ENCODE measurements around the gene ZNF511. TPM values are rescaled to one million over a fixed set of nuclear protein-coding genes. Genes with fewer than 3 reads are reported as not detected.

The ZNF511 gene
- total RNA-seq, 1 experiment from 2014 or later: 44.7 TPM

DNA sequence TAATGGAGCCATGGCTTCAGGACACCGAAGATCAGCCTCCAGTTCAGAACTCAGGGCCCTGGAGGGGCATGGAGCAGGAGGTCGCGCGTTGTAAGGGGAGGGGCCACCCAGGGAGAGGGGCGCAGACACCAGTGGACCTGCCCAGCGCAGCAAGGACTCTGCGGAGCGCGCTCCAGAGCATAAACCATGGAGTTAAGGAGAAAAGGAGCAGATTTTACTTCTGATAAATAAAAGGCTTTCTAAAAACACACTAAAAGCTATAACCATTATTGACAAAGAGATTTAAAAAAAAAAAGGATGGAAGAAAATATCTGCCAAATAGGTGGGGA is 17.5 kb downstream of the ZNF511 start:
- Histone ChIP-seq H3K27ac (no peak overlapping the region), H3K27me3 (ENCODE audit: insufficient read depth, low read depth) (no peaks in the 10 kb centered on the region; the same call in 1 of the 2 replicates), H3K4me2 (no peak overlapping the region), H3K79me2 (ENCODE audit: low read depth) (no peaks in the 10 kb centered on the region), H3K4me1 (replicated peaks; ENCODE audit: insufficient read depth) (no peaks in the 10 kb centered on the region), H3K9me2 (ENCODE audit: insufficient read depth) (no peaks in the 10 kb centered on the region), H4K20me1 (ENCODE audit: insufficient read depth) (no peaks in the 10 kb centered on the region), H3F3A (ENCODE audit: insufficient read depth, low read depth) (no peaks in the 10 kb centered on the region), H3K9me3 (ENCODE audit: insufficient read depth, low read depth) (no peaks in the 10 kb centered on the region), H2AFZ (no peak overlapping the region), H3K4me3 (no peak overlapping the region), H3K36me3 (ENCODE audit: low read depth) (no peaks in the 10 kb centered on the region)
- BruUV-seq (replicated peaks): no TSS peak
- no peak for DNase-seq
- intact Hi-C loops (cut with micrococcal nuclease; ENCODE audit: unreplicated experiment): loop anchor here (10.0 kb wide), 3 partner anchors 69 to 421 kb away; partner anchors contain the start of genes CYP2E1 and MTG1
- TF ChIP-seq, protein P1, sequence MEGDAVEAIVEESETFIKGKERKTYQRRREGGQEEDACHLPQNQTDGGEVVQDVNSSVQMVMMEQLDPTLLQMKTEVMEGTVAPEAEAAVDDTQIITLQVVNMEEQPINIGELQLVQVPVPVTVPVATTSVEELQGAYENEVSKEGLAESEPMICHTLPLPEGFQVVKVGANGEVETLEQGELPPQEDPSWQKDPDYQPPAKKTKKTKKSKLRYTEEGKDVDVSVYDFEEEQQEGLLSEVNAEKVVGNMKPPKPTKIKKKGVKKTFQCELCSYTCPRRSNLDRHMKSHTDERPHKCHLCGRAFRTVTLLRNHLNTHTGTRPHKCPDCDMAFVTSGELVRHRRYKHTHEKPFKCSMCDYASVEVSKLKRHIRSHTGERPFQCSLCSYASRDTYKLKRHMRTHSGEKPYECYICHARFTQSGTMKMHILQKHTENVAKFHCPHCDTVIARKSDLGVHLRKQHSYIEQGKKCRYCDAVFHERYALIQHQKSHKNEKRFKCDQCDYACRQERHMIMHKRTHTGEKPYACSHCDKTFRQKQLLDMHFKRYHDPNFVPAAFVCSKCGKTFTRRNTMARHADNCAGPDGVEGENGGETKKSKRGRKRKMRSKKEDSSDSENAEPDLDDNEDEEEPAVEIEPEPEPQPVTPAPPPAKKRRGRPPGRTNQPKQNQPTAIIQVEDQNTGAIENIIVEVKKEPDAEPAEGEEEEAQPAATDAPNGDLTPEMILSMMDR (conservative IDR thresholded peaks at IDR 0.05): no peak
- POLR2A ChIA-PET (ENCODE audit: unreplicated experiment): no interaction called here
- CTCF ChIA-PET: interaction anchor here (0.6 kb wide), 1 partner anchor 130 kb away, joined by 4 read pairs; no protein-coding TSS in a partner anchor

DNA sequence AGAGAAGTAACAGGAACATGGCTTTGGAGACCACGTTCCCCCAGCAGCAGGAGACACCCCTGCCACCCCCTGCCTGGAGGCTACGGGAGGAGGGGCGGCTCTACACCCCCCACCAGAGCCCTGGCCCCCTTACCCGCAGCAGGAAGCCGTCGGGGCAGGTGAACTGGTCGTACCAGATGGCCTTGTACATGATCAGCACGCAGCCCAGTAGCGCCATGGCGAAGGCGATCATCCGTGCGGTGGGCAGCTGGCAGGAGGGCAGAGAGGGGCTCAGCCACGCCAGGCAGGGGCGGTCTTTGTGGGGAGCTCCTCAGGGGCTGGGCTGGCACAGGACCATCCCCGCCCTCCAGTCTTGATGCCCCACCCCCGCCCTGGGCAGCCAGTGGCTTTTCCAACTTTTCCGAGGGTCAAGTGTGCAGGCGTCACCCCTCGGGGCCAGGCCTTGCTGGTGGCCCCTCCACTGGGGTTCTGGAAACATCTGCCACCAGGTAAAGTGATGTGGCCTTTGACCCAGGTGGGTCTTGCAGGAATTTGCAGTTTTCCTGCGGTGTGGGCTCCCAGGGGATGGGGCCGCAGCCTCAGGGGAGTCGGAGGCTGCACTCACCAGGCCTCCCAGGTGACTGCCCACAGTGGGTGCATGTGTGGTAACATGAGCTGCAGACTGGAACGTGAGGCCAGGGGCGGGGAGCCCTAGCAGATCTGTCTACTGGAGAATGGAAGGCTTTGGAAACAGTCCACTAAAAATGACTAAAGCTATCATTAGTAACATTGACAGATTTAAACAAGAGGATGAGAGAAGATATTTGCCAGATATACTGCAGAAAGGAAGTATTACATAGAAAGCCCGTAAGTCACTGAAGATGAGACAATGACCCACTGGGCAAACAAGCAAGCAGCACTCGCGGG is 18.3 kb downstream of the ZNF511 start:
- POLR2A ChIA-PET (ENCODE audit: unreplicated experiment): no interaction called here
- CTCF ChIA-PET: interaction anchor here (1.0 kb wide), 1 partner anchor 111 kb away, joined by 3 read pairs; no protein-coding TSS in a partner anchor
- no peak overlapping the region for H3K4me3 ChIP-seq
- no peaks in the 10 kb centered on the region for H3K4me1 ChIP-seq (replicated peaks; ENCODE audit: insufficient read depth)
- no peaks in the 10 kb centered on the region for H3K79me2 ChIP-seq (ENCODE audit: low read depth)
- no TSS peak for BruUV-seq (replicated peaks)
- DNase-seq: no peak
- H3F3A ChIP-seq (ENCODE audit: insufficient read depth, low read depth): no peaks in the 10 kb centered on the region
- no peaks in the 10 kb centered on the region for H3K9me3 ChIP-seq (ENCODE audit: insufficient read depth, low read depth)
- TF ChIP-seq EZH2 (IDR thresholded peaks at IDR 0.05; ENCODE audit: low read depth): no peak
- TF ChIP-seq, protein P1 (conservative IDR thresholded peaks at IDR 0.05): no peak
- peaks cover 5% of the 10 kb centered on the region for H3K27me3 ChIP-seq (ENCODE audit: insufficient read depth, low read depth)
- H4K20me1 ChIP-seq (ENCODE audit: insufficient read depth): no peaks in the 10 kb centered on the region
- no peaks in the 10 kb centered on the region for H3K9me2 ChIP-seq (ENCODE audit: insufficient read depth)
- no peak overlapping the region for H3K4me2 ChIP-seq
- H3K27ac ChIP-seq: no peak overlapping the region
- H2AFZ ChIP-seq: no peak overlapping the region
- intact Hi-C loops (cut with micrococcal nuclease; ENCODE audit: unreplicated experiment): loop anchor here (10.0 kb wide), 3 partner anchors 68 to 422 kb away; partner anchors contain the start of genes CYP2E1 and MTG1
- H3K36me3 ChIP-seq (ENCODE audit: low read depth): no peaks in the 10 kb centered on the region

DNA sequence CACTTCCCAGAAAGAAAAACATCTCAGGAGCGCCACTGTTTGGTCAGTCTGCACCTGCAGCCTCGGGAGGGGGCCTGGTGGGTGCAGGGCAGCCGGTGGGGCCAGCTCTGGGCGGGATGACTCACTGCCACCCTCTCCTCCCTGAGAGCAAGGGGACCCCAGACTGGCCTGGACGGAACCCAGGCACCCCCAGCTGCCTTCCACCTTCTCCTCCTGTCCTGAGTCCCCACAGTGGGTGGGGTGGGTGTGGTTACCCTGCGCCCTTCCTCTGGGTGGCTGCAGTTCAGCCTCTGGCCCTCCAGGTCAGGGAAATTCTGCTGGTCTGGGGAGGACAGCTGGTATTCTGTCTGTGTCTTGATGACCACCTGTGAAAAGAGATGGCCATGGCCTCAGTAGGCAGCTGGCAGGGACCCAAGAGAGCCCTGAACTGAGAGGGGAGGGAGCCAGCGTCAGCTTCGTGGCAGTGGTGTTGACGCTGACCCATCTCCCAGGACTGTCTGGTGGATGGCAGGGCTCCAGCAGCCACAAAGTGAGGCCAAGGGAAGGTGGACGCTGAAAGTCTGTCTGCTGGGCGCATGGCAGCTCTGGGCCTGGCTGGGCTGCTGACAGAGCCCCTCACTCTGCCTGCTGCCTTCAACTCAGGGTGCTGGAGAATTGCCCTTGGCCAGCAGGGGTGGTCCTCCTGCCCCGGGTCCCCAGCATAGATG is 19.1 kb downstream of the ZNF511 start:
- Histone ChIP-seq H3K9me3 (ENCODE audit: insufficient read depth, low read depth) (no peaks in the 10 kb centered on the region), H4K20me1 (ENCODE audit: insufficient read depth) (no peaks in the 10 kb centered on the region), H3K4me2 (no peak overlapping the region), H3K4me1 (replicated peaks; ENCODE audit: insufficient read depth) (no peaks in the 10 kb centered on the region), H3F3A (ENCODE audit: insufficient read depth, low read depth) (no peaks in the 10 kb centered on the region), H3K79me2 (ENCODE audit: low read depth) (no peaks in the 10 kb centered on the region), H3K9me2 (ENCODE audit: insufficient read depth) (no peaks in the 10 kb centered on the region), H3K27me3 (ENCODE audit: insufficient read depth, low read depth) (peaks cover 14% of the 10 kb centered on the region), H3K36me3 (ENCODE audit: low read depth) (no peaks in the 10 kb centered on the region), H3K4me3 (no peak overlapping the region), H3K27ac (no peak overlapping the region), H2AFZ (no peak overlapping the region)
- CTCF ChIA-PET: interaction anchor here (0.5 to 1.0 kb wide), 2 partner anchors 111 to 445 kb away, joined by 3 read pairs; no protein-coding TSS in a partner anchor
- no peak for DNase-seq
- intact Hi-C loops (cut with micrococcal nuclease; ENCODE audit: unreplicated experiment): loop anchor here (10.0 kb wide), 3 partner anchors 67 to 423 kb away; partner anchors contain the start of genes CYP2E1 and MTG1
- BruUV-seq (replicated peaks): no TSS peak
- TF ChIP-seq EZH2 (IDR thresholded peaks at IDR 0.05; ENCODE audit: low read depth): no peak
- TF ChIP-seq, protein P1 (conservative IDR thresholded peaks at IDR 0.05): no peak; the same call in 1 of the 2 replicates
- POLR2A ChIA-PET (ENCODE audit: unreplicated experiment): no interaction called here
